HEK293 (cell line): ENCODE measurements around the gene TOMT.
A peak's percentile ranks its signal among the peaks of the same experiment; 100 is the strongest.

Experiments used
- CTCF ChIA-PET: fragments of 350-600 bp; formaldehyde crosslinking; extraction: SDS; loops from one replicate; lab custom pipeline; 2021; ENCODE audit warnings: antibody characterized with exemption; lab: Yijun Ruan, JAX
- POLR2A ChIA-PET: fragments of 300-600 bp; formaldehyde crosslinking; extraction: SDS; loops from one replicate; lab custom pipeline; 2020; ENCODE audit warnings: antibody characterized with exemption, inconsistent platforms; lab: Yijun Ruan, JAX
- H3K27ac ChIP-seq: fragments of 200-500 bp; sonication (Bioruptor generic); 2 replicates; pipeline ENCODE4 v1.5.1; 2014; ENCODE audit warnings: low read depth, low read length, control low read depth, inconsistent platforms; ENCODE audit errors: extremely low read depth
- H3K36me3 ChIP-seq, 2 experiments: fragments of 200-500 bp in 1 of 2; sonication (Bioruptor generic) in 1 of 2; 1 replicate in 1 of 2; 2 replicates in 1 of 2; pipeline ENCODE4 v1.5.1; 2014 to 2017; ENCODE audit warnings: inconsistent platforms in 2 of 2, low read length in 2 of 2; ENCODE audit not compliant: control insufficient read depth in 2 of 2, insufficient read depth in 1 of 2
- H3K4me1 ChIP-seq: fragments of 200-500 bp; sonication (Bioruptor generic); 2 replicates; pipeline ENCODE4 v1.5.1; 2014; ENCODE audit warnings: mild to moderate bottlenecking, low read length, inconsistent platforms; ENCODE audit not compliant: control insufficient read depth, insufficient read depth
- H3K4me3 ChIP-seq: 2 replicates; pipeline ENCODE4 v1.5.1; 2011; ENCODE audit warnings: low read depth, mild to moderate bottlenecking, control low read depth, low read length, moderate library complexity
- H3K9me3 ChIP-seq: fragments of 200-500 bp; sonication (Bioruptor generic); 2 replicates; pipeline ENCODE4 v1.5.1; 2014; ENCODE audit warnings: low read depth, low read length, inconsistent platforms; ENCODE audit not compliant: control insufficient read depth, insufficient read depth
- BCL11B ChIP-seq: fragments of 450-650 bp; formaldehyde crosslinking; IDR thresholded peaks from 2 replicates; pipeline ENCODE4 v1.5.1; 2016; ENCODE audit warnings: low read depth, missing biosample characterization, missing genetic modification characterization
- EGR2 ChIP-seq: fragments of 450-650 bp; formaldehyde crosslinking; IDR thresholded peaks from 2 replicates; pipeline ENCODE4 v1.5.1; 2016; ENCODE audit warnings: low read depth, missing biosample characterization, missing genetic modification characterization
- HIC1 ChIP-seq: fragments of 450-650 bp; formaldehyde crosslinking; IDR thresholded peaks from 2 replicates; pipeline ENCODE4 v1.5.1; 2016; ENCODE audit warnings: missing biosample characterization, missing genetic modification characterization
- KLF9 ChIP-seq: fragments of 450-650 bp; formaldehyde crosslinking; IDR thresholded peaks from 2 replicates; pipeline ENCODE4 v1.5.1; 2016; ENCODE audit warnings: missing biosample characterization, missing genetic modification characterization, low read depth
- PATZ1 ChIP-seq: fragments of 450-650 bp; formaldehyde crosslinking; IDR thresholded peaks from 2 replicates; pipeline ENCODE4 v1.5.1; 2016; ENCODE audit warnings: missing biosample characterization, missing genetic modification characterization
- SCRT2 ChIP-seq: fragments of 450-650 bp; formaldehyde crosslinking; IDR thresholded peaks from 2 replicates; pipeline ENCODE4 v1.5.1; 2016; ENCODE audit warnings: missing biosample characterization, missing genetic modification characterization
- SP3 ChIP-seq: fragments of 450-650 bp; formaldehyde crosslinking; IDR thresholded peaks from 2 replicates; pipeline ENCODE4 v1.5.1; 2016; ENCODE audit warnings: missing biosample characterization, missing genetic modification characterization
- SP7 ChIP-seq: fragments of 450-650 bp; formaldehyde crosslinking; IDR thresholded peaks from 2 replicates; pipeline ENCODE4 v1.5.1; 2016; ENCODE audit warnings: missing biosample characterization, missing genetic modification characterization
- ZBTB48 ChIP-seq: fragments of 450-650 bp; formaldehyde crosslinking; IDR thresholded peaks from 2 replicates; pipeline ENCODE4 v1.5.1; 2016; ENCODE audit warnings: missing biosample characterization, missing genetic modification characterization
- ZNF221 ChIP-seq: fragments of 450-650 bp; formaldehyde crosslinking; IDR thresholded peaks from 2 replicates; pipeline ENCODE4 v1.5.1; 2017; ENCODE audit warnings: missing biosample characterization, missing genetic modification characterization, borderline replicate concordance
- ZNF223 ChIP-seq: fragments of 450-650 bp; formaldehyde crosslinking; IDR thresholded peaks from 2 replicates; pipeline ENCODE4 v1.5.1; 2016; ENCODE audit warnings: missing biosample characterization, missing genetic modification characterization
- ZNF324 ChIP-seq: fragments of 450-650 bp; formaldehyde crosslinking; IDR thresholded peaks from 2 replicates; pipeline ENCODE4 v1.5.1; 2016; ENCODE audit warnings: missing biosample characterization, missing genetic modification characterization
- ZNF398 ChIP-seq: fragments of 450-650 bp; formaldehyde crosslinking; IDR thresholded peaks from 2 replicates; pipeline ENCODE4 v1.5.1; 2017; ENCODE audit warnings: missing biosample characterization, missing genetic modification characterization
- ZNF571 ChIP-seq: fragments of 450-650 bp; formaldehyde crosslinking; IDR thresholded peaks from 2 replicates; pipeline ENCODE4 v1.5.0; 2017; ENCODE audit warnings: missing biosample characterization, missing genetic modification characterization
- ZNF645 ChIP-seq: fragments of 450-650 bp; formaldehyde crosslinking; IDR thresholded peaks from 2 replicates; pipeline ENCODE4; 2016; ENCODE audit warnings: missing biosample characterization, missing genetic modification characterization
- ZNF660 ChIP-seq: fragments of 450-650 bp; IDR thresholded peaks from 2 replicates; pipeline ENCODE4 v1.5.1; 2018; ENCODE audit warnings: missing biosample characterization, mild to moderate bottlenecking, missing genetic modification characterization
- ZNF701 ChIP-seq: fragments of 450-650 bp; formaldehyde crosslinking; IDR thresholded peaks from 2 replicates; pipeline ENCODE4 v1.5.1; 2016; ENCODE audit warnings: missing biosample characterization, missing genetic modification characterization
- ZNF776 ChIP-seq: fragments of 450-650 bp; formaldehyde crosslinking; IDR thresholded peaks from 2 replicates; pipeline ENCODE4 v1.5.0; 2017; ENCODE audit warnings: missing biosample characterization, missing genetic modification characterization, borderline replicate concordance
- ZSCAN5A ChIP-seq: fragments of 450-650 bp; formaldehyde crosslinking; IDR thresholded peaks from 2 replicates; pipeline ENCODE4 v1.5.1; 2016; ENCODE audit warnings: missing biosample characterization, missing genetic modification characterization

TOMT gene

GRCh38 chr11:72075756-72076155 is 30.0 kb upstream of the TOMT start (continued):
- TF ChIP-seq ZNF398 (no peak), ZNF221 (tag by site-specific recombination) (no peak)

GRCh38 chr11:72078477-72078876 is 27.2 kb upstream of the TOMT start:
- Histone ChIP-seq H3K9me3 (no peaks in the 10 kb centered on the region), H3K4me3 (peak overlapping the region; percentile 77), H3K36me3 (peaks cover 0 to 8% of the 10 kb centered on the region in 2 experiments; a peak in 2 of 3 replicates), H3K4me1 (no peaks in the 10 kb centered on the region), H3K27ac (no peak overlapping the region)
- POLR2A ChIA-PET: interaction anchor here (0.6 to 1.4 kb wide), 4 partner anchors 8 to 278 kb away, joined by 3 to 7 read pairs (median 4); no protein-coding TSS in a partner anchor
- no peak for TF ChIP-seq ZNF223 (tag by site-specific recombination)
- TF ChIP-seq SP3 (tag by site-specific recombination): no peak
- no peak for TF ChIP-seq ZNF571 (tag by site-specific recombination)
- no peak for TF ChIP-seq ZSCAN5A (tag by site-specific recombination)
- no peak for TF ChIP-seq ZNF701 (tag by site-specific recombination)
- no peak for TF ChIP-seq ZNF660 (tag by site-specific recombination)
- TF ChIP-seq ZNF645 (tag by site-specific recombination): no peak
- no peak for TF ChIP-seq BCL11B
- no peak for TF ChIP-seq ZNF324
- CTCF ChIA-PET: interaction anchor here (1.0 to 2.5 kb wide), 3 partner anchors 13 to 53 kb away, joined by 3 to 22 read pairs (median 6); no protein-coding TSS in a partner anchor

GRCh38 chr11:72079819-72080325 is 25.9 kb upstream of the TOMT start:
- Histone ChIP-seq H3K36me3 (peaks cover 0 to 8% of the 10 kb centered on the region in 2 experiments; a peak in 2 of 3 replicates), H3K9me3 (no peaks in the 10 kb centered on the region), H3K27ac (peak overlapping the region; percentile 57), H3K4me3 (peak overlapping the region; percentile 77), H3K4me1 (no peaks in the 10 kb centered on the region)
- CTCF ChIA-PET: interaction anchor here (2.5 kb wide), 1 partner anchor 55 kb away, joined by 22 read pairs; no protein-coding TSS in a partner anchor
- TF ChIP-seq HIC1 (tag by site-specific recombination) (no peak), KLF9 (tag by site-specific recombination) (peak; percentile 81), EGR2 (tag by site-specific recombination) (0 out of 2 replicates have a peak, but pooled peaks have one; percentile 3), PATZ1 (tag by site-specific recombination) (no peak; the same call in 1 of the 2 replicates), ZBTB48 (tag by site-specific recombination) (0 out of 2 replicates have a peak, but pooled peaks have one; percentile 27), SP7 (0 out of 2 replicates have a peak, but pooled peaks have one; percentile 6), ZNF776 (tag by site-specific recombination) (no peak), SCRT2 (tag by site-specific recombination) (peak; percentile 73), BCL11B (0 out of 2 replicates have a peak, but pooled peaks have one; percentile 50), ZNF398 (peak; percentile 42; the same call in 1 of the 2 replicates)
- POLR2A ChIA-PET: interaction anchor here (0.8 kb wide), 2 partner anchors 41 to 351 kb away, joined by 4 to 7 read pairs; no protein-coding TSS in a partner anchor
